ENCODE measurements around the gene MAML3.
A peak's percentile ranks its signal among the peaks of the same experiment; 100 is the strongest.

MAML3 gene

DNA sequence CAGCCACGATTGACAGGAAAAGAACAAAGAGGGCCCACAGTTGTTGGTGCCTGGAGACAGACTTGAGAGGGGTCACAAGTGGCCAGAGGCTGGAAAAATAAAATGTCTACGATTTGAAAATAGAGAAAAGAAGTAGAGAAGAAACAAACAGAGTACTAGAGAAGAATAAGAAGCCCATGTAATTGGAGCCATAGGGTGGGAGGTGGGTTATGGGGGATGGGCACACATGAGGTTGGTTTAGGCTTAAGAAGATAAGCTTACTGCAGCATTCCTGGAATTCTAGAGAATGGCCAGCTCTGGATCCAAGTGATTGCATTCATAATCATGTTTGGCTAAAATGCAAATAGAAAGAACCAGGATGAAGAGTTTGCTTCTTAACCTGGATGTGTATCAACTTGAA is 210.7 kb downstream of the MAML3 start:
- H3K4me1 Mint-ChIP-seq: peaks cover 34% of the 10 kb centered on the region
- no peak for DNase-seq
- H3K27ac Mint-ChIP-seq: peak overlapping the region; percentile 91
- H3K4me3 Mint-ChIP-seq: peak overlapping the region; percentile 61
- no peak for TF ChIP-seq CTCF (IDR thresholded peaks at IDR 0.05)
- H3K36me3 Mint-ChIP-seq (ENCODE audit: low read depth): peaks cover 31% of the 10 kb centered on the region
- H3K27me3 Mint-ChIP-seq (ENCODE audit: low read depth, poor library complexity): no peaks in the 10 kb centered on the region
- H3K9me3 Mint-ChIP-seq: peaks cover 15% of the 10 kb centered on the region

- Mint-ChIP-seq H3K27me3 (ENCODE audit: low read depth, poor library complexity) (no peaks in the 10 kb centered on the region), H3K4me3 (no peak overlapping the region), H3K9me3 (peaks cover 15% of the 10 kb centered on the region), H3K4me1 (peaks cover 37% of the 10 kb centered on the region), H3K36me3 (ENCODE audit: low read depth) (peaks cover 31% of the 10 kb centered on the region), H3K27ac (peak overlapping the region; percentile 93)
- TF ChIP-seq CTCF (IDR thresholded peaks at IDR 0.05): no peak
- DNase-seq: no peak
These were observed 211.7 kb downstream of the MAML3 start for GRCh38 chr4:139942241-139942640.

DNA sequence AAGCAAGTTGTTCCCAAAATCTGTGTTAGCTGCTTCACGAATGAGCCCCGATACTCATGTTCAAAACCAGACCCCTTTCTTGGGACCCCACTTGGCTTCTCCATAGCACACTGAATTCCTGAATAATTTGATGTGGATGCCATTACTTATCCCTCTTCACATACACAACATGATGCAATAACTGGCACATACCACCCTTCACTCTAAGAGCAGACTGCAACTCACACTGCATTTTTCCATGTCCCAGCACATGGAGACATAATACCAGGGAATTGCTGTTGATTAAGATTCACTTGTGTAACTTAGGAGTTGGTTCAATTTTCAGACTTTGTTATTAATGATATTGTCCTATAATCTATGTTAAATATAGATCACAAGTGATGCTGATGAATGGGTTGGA is 213.4 kb downstream of the MAML3 start:
- Mint-ChIP-seq H3K9me3 (peaks cover 15% of the 10 kb centered on the region), H3K27me3 (ENCODE audit: low read depth, poor library complexity) (no peaks in the 10 kb centered on the region), H3K27ac (peak overlapping the region; percentile 11), H3K4me1 (peaks cover 30% of the 10 kb centered on the region), H3K4me3 (no peak overlapping the region), H3K36me3 (ENCODE audit: low read depth) (peaks cover 31% of the 10 kb centered on the region)
- no peak for TF ChIP-seq CTCF (IDR thresholded peaks at IDR 0.05)
- DNase-seq: no peak

DNA sequence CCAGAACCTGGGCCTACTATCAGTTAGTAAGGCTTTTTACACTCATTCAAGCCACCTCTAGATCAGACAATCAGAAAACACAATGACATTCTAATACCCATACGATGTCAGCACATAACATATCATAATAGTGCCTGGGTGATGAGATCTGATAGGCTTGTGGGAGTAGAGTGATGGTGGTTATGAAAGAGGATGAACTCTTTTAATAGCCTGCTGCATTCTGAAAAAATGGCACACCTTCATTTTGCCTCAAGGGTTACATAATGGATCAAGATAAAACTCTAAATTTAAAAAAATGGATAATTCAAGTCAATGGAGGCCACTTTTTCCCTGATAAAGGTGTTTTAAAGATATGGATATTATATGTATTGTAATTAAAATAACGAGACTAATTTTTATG is 215.6 kb downstream of the MAML3 start:
- DNase-seq: no peak
- no peak overlapping the region for H3K4me3 Mint-ChIP-seq
- no peak for TF ChIP-seq CTCF (IDR thresholded peaks at IDR 0.05)
- H3K27ac Mint-ChIP-seq: no peak overlapping the region
- H3K27me3 Mint-ChIP-seq (ENCODE audit: low read depth, poor library complexity): no peaks in the 10 kb centered on the region
- H3K36me3 Mint-ChIP-seq (ENCODE audit: low read depth): peaks cover 24% of the 10 kb centered on the region
- H3K4me1 Mint-ChIP-seq: peaks cover 27% of the 10 kb centered on the region
- peaks cover 8% of the 10 kb centered on the region for H3K9me3 Mint-ChIP-seq

- Mint-ChIP-seq H3K27ac (peak overlapping the region; percentile 40), H3K27me3 (ENCODE audit: low read depth, poor library complexity) (no peaks in the 10 kb centered on the region), H3K36me3 (ENCODE audit: low read depth) (peaks cover 11% of the 10 kb centered on the region), H3K4me3 (no peak overlapping the region), H3K4me1 (peaks cover 19% of the 10 kb centered on the region), H3K9me3 (peaks cover 4% of the 10 kb centered on the region)
- no peak for TF ChIP-seq CTCF (IDR thresholded peaks at IDR 0.05)
- no peak for DNase-seq
These were observed 218.1 kb downstream of the MAML3 start for GRCh38 chr4:139935911-139936310.

DNA sequence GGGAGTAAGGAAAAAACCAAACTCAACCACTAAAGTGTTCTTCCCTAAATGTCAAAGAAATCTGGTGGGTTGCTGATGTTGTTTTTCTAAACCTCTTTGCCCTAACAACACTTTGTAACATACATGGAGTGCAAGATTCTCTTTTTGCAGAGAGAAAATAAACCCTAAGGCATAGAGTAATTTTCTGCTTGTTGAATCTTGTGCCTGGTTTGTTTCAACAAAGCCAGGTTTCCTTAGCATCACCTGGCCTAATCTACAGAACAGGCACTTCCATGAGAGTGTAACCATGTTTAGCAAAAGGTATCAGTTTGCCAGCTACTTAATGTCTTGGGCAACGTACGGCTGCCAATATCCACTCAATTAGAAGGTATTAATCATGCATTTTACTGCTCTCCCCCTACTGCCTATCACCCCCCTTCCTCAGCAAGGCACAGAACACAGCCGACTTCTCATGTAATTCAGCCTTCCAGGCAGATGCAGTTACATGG is 219.2 kb downstream of the MAML3 start:
- no peaks in the 10 kb centered on the region for H3K36me3 Mint-ChIP-seq (ENCODE audit: low read depth)
- H3K27me3 Mint-ChIP-seq (ENCODE audit: low read depth, poor library complexity): no peaks in the 10 kb centered on the region
- no peak for DNase-seq
- H3K9me3 Mint-ChIP-seq: no peaks in the 10 kb centered on the region
- H3K27ac Mint-ChIP-seq: peak overlapping the region; percentile 3
- peaks cover 31% of the 10 kb centered on the region for H3K4me1 Mint-ChIP-seq
- no peak for TF ChIP-seq CTCF (IDR thresholded peaks at IDR 0.05)
- H3K4me3 Mint-ChIP-seq: no peak overlapping the region
